HepG2 (cell line): ENCODE data around the gene FRMD5. TPM values are rescaled to one million over a fixed set of nuclear protein-coding genes. Genes with fewer than 3 reads are reported as not detected.

Source experiments
- ATAC-seq: fragments of 200-7000 bp; cut with Tn5 transposase; 3 replicates; pipeline ENCODE4 v1.9.1; 2020; ENCODE audit warnings: mild to moderate bottlenecking, moderate library complexity
- BruUV-seq: library from RNA; stranded (reverse); fragments of 400-500 nt; replicated peaks from 2 replicates; lab custom pipeline; 2021; lab: Mats Ljungman, UMichigan
- CTCF ChIA-PET: fragments of 300-600 bp; formaldehyde crosslinking; extraction: SDS; loops from one replicate; lab custom pipeline; 2021; ENCODE audit warnings: low total read pairs, inconsistent platforms, low intra/inter-chr PET ratio; lab: Yijun Ruan, JAX
- POLR2A ChIA-PET: fragments of 350-600 bp; sonication (Branson Sonifier 250); formaldehyde crosslinking; loops from one replicate; lab custom pipeline; 2020; ENCODE audit warnings: antibody characterized with exemption, inconsistent platforms; lab: Yijun Ruan, JAX
- DNase-seq: peaks from one replicate; pipeline ENCODE4 v3.0.0-alpha.2; 2015; ENCODE audit warnings: low spot score
- FAIRE-seq: peaks from 3 replicates; lab custom pipeline; 2011; peaks lifted over from hg19 to GRCh38; lab: Jason Lieb, UNC
- H2AFZ ChIP-seq: one replicate; pipeline ENCODE4 v1.6.1; 2011; ENCODE audit warnings: low read length, inconsistent platforms
- H3K27ac ChIP-seq: fragments of 300-600 bp; 3 replicates; pipeline ENCODE4 v1.8.0; 2011; ENCODE audit warnings: mixed run types, mild to moderate bottlenecking, mixed read lengths, low read length, inconsistent platforms; ENCODE audit not compliant: insufficient read depth; ENCODE audit errors: extremely low read length
- H3K27me3 ChIP-seq, 2 experiments: fragments of 200-600 bp in 1 of 2; 2 replicates in 1 of 2; 3 replicates in 1 of 2; pipeline versions ENCODE4 v1.6.0 to v1.8.0; 2011; ENCODE audit warnings: low read length in 2 of 2, mild to moderate bottlenecking in 2 of 2, moderate library complexity in 2 of 2, inconsistent platforms in 1 of 2; ENCODE audit not compliant: insufficient read depth in 2 of 2, control insufficient read depth in 1 of 2
- H3K36me3 ChIP-seq, 2 experiments: fragments of 200-600 bp in 1 of 2; replicated peaks in 1 of 2; 2 replicates in 1 of 2; 3 replicates in 1 of 2; pipeline versions ENCODE4 v1.5.1 to v1.8.0; 2011; ENCODE audit warnings: low read length in 2 of 2, inconsistent platforms in 1 of 2; ENCODE audit not compliant: insufficient read depth in 2 of 2, control insufficient read depth in 1 of 2
- H3K4me1 ChIP-seq: 2 replicates; pipeline ENCODE4 v1.5.1; 2012; ENCODE audit warnings: low read length, inconsistent platforms; ENCODE audit not compliant: insufficient read depth
- H3K4me2 ChIP-seq: 2 replicates; pipeline ENCODE4 v1.6.0; 2011; ENCODE audit warnings: low read depth, low read length, inconsistent platforms
- H3K4me3 ChIP-seq, 3 experiments: fragments of 200-600 bp in 1 of 3; sonication (generic), shearing (Covaris generic) in 1 of 3; replicated peaks in 1 of 3; 2 replicates each; pipeline ENCODE4 v1.5.1; 2011 to 2016; ENCODE audit warnings: low read length in 3 of 3, inconsistent platforms in 2 of 3, low read depth in 2 of 3, mild to moderate bottlenecking in 2 of 3, control low read depth in 1 of 3, mixed read lengths in 1 of 3; ENCODE audit not compliant: insufficient read depth in 1 of 3
- H3K79me2 ChIP-seq: one replicate; pipeline ENCODE4 v1.6.1; 2011; ENCODE audit warnings: low read length, inconsistent platforms; ENCODE audit not compliant: insufficient read depth
- H3K9ac ChIP-seq: 2 replicates; pipeline ENCODE4 v1.6.0; 2011; ENCODE audit warnings: mild to moderate bottlenecking, low read depth, low read length, inconsistent platforms; ENCODE audit not compliant: insufficient read depth
- H3K9me3 ChIP-seq: 2 replicates; pipeline ENCODE4 v1.5.1; 2012; ENCODE audit warnings: mild to moderate bottlenecking, low read length
- H4K20me1 ChIP-seq: 2 replicates; pipeline ENCODE4 v1.6.0; 2011; ENCODE audit warnings: inconsistent platforms, mild to moderate bottlenecking, low read length, moderate library complexity; ENCODE audit not compliant: insufficient read depth
- HDAC6 ChIP-seq: fragments of 200-600 bp; sonication (generic); IDR thresholded peaks from 2 replicates; pipeline ENCODE4 v1.7.0; 2017; ENCODE audit warnings: mild to moderate bottlenecking, antibody characterized with exemption, low read length, low read depth
- ZBTB7B ChIP-seq: sonication (generic); formaldehyde crosslinking; IDR thresholded peaks from 2 replicates; pipeline ENCODE4 v1.4.0; 2020; ENCODE audit warnings: missing genetic modification reagents
- ZNF121 ChIP-seq: sonication (generic); formaldehyde crosslinking; IDR thresholded peaks from 2 replicates; pipeline ENCODE4 v1.5.0; 2020; ENCODE audit warnings: mild to moderate bottlenecking, missing genetic modification reagents
- ZNF253 ChIP-seq: sonication (generic); formaldehyde crosslinking; IDR thresholded peaks from 2 replicates; pipeline ENCODE4 v1.8.0; 2022; ENCODE audit warnings: mild to moderate bottlenecking, missing genetic modification reagents, borderline replicate concordance
- ZNF292 ChIP-seq: sonication (generic); formaldehyde crosslinking; IDR thresholded peaks from 2 replicates; pipeline ENCODE4 v1.8.1; 2022; ENCODE audit warnings: mild to moderate bottlenecking, low read depth, missing genetic modification reagents, borderline replicate concordance
- ZNF354B ChIP-seq: sonication (generic); formaldehyde crosslinking; IDR thresholded peaks from 2 replicates; pipeline ENCODE4 v1.8.0; 2022; ENCODE audit warnings: mild to moderate bottlenecking, missing genetic modification reagents
- ZNF629 ChIP-seq: sonication (generic); formaldehyde crosslinking; conservative IDR thresholded peaks from 2 replicates; pipeline ENCODE4 v1.5.0; 2020; ENCODE audit warnings: missing genetic modification reagents
- WGBS: methylation state at CpG from one replicate; pipeline ENCODE4 v1.1.6; 2017; ENCODE audit warnings: low lambda C conversion rate; 5-methylcytosine and 5-hydroxymethylcytosine counted together
- in situ Hi-C: cut with HindIII; loops from 2 replicates; pipeline ENCODE4 v1.10.0; 2017; ENCODE audit warnings: low pct_unique_long_range_greater_than_20kb; ENCODE audit not compliant: extremely low pct_ligation_motif_present
- intact Hi-C: fragments of 100-400 bp; cut with micrococcal nuclease; formaldehyde crosslinking; loops from one replicate; pipeline ENCODE4 v1.10.0; 2022; ENCODE audit not compliant: unreplicated experiment
- polyA plus RNA-seq, 8 experiments: library from polyadenylated mRNA; depleted of rRNA in 3 of 8; stranded (reverse) in 7 of 8; unstranded in 1 of 8; fragments of >200 nt; fragmentation: Illumina TruSeq in 4 of 8; extraction: Trizol in 4 of 8; gene quantifications; 2 replicates each; pipeline versions ENCODE4 v1.2.1 to v1.2.3, GENCODE V29; 2011 to 2016; ENCODE audit warnings: low read depth in 4 of 8, missing spikeins in 1 of 8, mixed read lengths in 1 of 8; ENCODE audit not compliant: insufficient read depth in 1 of 8
- total RNA-seq, 5 experiments: library from RNA; depleted of rRNA; stranded (reverse); fragments of >200 nt; fragmentation: Illumina TruSeq; extraction: Trizol; gene quantifications; 2 replicates each; pipeline ENCODE4 v1.2.3, GENCODE V29; 2016; ENCODE audit warnings: low read depth in 1 of 5
- TF ChIP-seq, protein P1 (sequence below): sonication (generic); formaldehyde crosslinking; IDR thresholded peaks from 2 replicates; pipeline ENCODE4 v1.9.0; 2021; ENCODE audit warnings: missing genetic modification reagents, borderline replicate concordance
- TF ChIP-seq, protein P2 (sequence below): sonication (generic); formaldehyde crosslinking; IDR thresholded peaks from 2 replicates; pipeline ENCODE4 v1.4.0; 2020; ENCODE audit warnings: missing genetic modification reagents
- TF ChIP-seq, protein P3 (sequence below): sonication (generic); formaldehyde crosslinking; IDR thresholded peaks from 2 replicates; pipeline ENCODE4 v1.4.0; 2020; ENCODE audit warnings: missing genetic modification reagents
- TF ChIP-seq, protein P4 (sequence below): sonication (generic); formaldehyde crosslinking; IDR thresholded peaks from 2 replicates; pipeline ENCODE4 v1.4.0; 2020; ENCODE audit warnings: missing genetic modification reagents, low read depth, mild to moderate bottlenecking, borderline replicate concordance
- TF ChIP-seq, protein P5 (sequence below): sonication (generic); formaldehyde crosslinking; IDR thresholded peaks from 2 replicates; pipeline ENCODE4 v1.8.1; 2023; ENCODE audit warnings: mild to moderate bottlenecking, moderate library complexity, missing genetic modification reagents

Gene FRMD5
- total and polyA plus RNA-seq, 2 of the 13 experiments (the other 11 are each of a cell fraction or from before 2014, with no cell fraction given), result 0.93 to 1.5 TPM

DNA sequence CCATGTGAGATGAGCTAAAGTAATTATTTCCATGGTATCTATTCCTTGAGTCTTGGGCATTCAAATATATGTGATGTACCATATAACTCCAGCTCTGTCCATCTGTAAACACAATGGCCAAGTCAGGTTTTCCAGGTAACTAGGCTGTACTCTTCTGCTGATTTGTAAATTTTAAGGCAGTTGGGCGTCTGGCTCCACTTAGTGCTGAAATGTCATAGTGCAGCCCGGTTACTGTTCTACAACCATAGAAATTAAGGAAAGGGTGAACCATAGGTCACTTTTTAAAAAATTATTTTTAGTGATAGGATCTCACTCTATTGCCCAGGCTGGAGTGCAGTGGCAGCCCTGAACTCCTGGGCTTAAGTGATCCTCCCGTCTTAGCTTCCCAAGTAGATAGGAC is 48.8 kb upstream of the FRMD5 start (continued):
- TF ChIP-seq, protein P1, sequence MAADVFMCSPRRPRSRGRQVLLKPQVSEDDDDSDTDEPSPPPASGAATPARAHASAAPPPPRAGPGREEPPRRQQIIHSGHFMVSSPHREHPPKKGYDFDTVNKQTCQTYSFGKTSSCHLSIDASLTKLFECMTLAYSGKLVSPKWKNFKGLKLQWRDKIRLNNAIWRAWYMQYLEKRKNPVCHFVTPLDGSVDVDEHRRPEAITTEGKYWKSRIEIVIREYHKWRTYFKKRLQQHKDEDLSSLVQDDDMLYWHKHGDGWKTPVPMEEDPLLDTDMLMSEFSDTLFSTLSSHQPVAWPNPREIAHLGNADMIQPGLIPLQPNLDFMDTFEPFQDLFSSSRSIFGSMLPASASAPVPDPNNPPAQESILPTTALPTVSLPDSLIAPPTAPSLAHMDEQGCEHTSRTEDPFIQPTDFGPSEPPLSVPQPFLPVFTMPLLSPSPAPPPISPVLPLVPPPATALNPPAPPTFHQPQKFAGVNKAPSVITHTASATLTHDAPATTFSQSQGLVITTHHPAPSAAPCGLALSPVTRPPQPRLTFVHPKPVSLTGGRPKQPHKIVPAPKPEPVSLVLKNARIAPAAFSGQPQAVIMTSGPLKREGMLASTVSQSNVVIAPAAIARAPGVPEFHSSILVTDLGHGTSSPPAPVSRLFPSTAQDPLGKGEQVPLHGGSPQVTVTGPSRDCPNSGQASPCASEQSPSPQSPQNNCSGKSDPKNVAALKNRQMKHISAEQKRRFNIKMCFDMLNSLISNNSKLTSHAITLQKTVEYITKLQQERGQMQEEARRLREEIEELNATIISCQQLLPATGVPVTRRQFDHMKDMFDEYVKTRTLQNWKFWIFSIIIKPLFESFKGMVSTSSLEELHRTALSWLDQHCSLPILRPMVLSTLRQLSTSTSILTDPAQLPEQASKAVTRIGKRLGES (CRISPR knock-in tag), result no peak

DNA sequence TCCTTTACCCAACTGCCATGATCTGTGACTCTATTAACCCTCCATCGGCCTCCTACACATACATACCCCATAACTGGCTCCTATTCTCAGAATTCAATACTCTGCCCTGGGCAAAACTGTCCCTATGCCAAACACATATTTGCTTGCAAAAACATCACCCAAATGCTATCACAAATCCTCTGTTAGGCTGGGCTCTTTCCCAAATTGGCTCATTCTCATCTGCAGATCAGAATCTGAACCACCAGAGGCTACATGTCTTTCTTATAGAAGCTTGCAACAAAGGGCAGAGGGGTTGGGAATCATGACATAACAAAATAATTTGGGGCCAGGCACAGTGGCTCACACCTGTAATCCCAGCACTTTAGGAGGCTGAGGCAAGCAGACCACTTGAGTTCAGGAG is 48.1 kb upstream of the FRMD5 start:
- H2AFZ ChIP-seq, result no peak overlapping the region
- intact Hi-C loops (no loop called here), in situ Hi-C loops (no loop called here)
- CTCF ChIA-PET, result no interaction called here
- POLR2A ChIA-PET, result no interaction called here
- no peaks in the 10 kb centered on the region for H3K4me1 ChIP-seq
- no peaks in the 10 kb centered on the region for H3K27me3 ChIP-seq
- H3K9me3 ChIP-seq, result no peaks in the 10 kb centered on the region
- no peak for FAIRE-seq
- no peaks in the 10 kb centered on the region for H4K20me1 ChIP-seq
- no peak for ATAC-seq
- H3K27ac ChIP-seq, result no peak overlapping the region
- no peak overlapping the region for H3K9ac ChIP-seq
- no peak overlapping the region for H3K4me3 ChIP-seq
- no peak overlapping the region for H3K4me2 ChIP-seq
- no peaks in the 10 kb centered on the region for H3K36me3 ChIP-seq
- BruUV-seq, result no TSS peak
- 74% methylated on average over 1 of the region's 1 CpG for WGBS
- no peaks in the 10 kb centered on the region for H3K79me2 ChIP-seq
- no peak for DNase-seq
- no peak for TF ChIP-seq ZBTB7B (CRISPR knock-in tag)
- TF ChIP-seq ZNF292 (CRISPR knock-in tag), result no peak
- TF ChIP-seq, protein P2, sequence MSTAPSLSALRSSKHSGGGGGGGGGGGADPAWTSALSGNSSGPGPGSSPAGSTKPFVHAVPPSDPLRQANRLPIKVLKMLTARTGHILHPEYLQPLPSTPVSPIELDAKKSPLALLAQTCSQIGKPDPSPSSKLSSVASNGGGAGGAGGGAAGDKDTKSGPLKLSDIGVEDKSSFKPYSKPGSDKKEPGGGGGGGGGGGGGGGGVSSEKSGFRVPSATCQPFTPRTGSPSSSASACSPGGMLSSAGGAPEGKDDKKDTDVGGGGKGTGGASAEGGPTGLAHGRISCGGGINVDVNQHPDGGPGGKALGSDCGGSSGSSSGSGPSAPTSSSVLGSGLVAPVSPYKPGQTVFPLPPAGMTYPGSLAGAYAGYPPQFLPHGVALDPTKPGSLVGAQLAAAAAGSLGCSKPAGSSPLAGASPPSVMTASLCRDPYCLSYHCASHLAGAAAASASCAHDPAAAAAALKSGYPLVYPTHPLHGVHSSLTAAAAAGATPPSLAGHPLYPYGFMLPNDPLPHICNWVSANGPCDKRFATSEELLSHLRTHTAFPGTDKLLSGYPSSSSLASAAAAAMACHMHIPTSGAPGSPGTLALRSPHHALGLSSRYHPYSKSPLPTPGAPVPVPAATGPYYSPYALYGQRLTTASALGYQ (CRISPR knock-in tag), result no peak
- TF ChIP-seq, protein P3, sequence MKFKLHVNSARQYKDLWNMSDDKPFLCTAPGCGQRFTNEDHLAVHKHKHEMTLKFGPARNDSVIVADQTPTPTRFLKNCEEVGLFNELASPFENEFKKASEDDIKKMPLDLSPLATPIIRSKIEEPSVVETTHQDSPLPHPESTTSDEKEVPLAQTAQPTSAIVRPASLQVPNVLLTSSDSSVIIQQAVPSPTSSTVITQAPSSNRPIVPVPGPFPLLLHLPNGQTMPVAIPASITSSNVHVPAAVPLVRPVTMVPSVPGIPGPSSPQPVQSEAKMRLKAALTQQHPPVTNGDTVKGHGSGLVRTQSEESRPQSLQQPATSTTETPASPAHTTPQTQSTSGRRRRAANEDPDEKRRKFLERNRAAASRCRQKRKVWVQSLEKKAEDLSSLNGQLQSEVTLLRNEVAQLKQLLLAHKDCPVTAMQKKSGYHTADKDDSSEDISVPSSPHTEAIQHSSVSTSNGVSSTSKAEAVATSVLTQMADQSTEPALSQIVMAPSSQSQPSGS (CRISPR knock-in tag), result no peak
- no peak for TF ChIP-seq ZNF354B (CRISPR knock-in tag)
- TF ChIP-seq ZNF121 (CRISPR knock-in tag), result no peak
- no peak for TF ChIP-seq ZNF629
- TF ChIP-seq, protein P4, sequence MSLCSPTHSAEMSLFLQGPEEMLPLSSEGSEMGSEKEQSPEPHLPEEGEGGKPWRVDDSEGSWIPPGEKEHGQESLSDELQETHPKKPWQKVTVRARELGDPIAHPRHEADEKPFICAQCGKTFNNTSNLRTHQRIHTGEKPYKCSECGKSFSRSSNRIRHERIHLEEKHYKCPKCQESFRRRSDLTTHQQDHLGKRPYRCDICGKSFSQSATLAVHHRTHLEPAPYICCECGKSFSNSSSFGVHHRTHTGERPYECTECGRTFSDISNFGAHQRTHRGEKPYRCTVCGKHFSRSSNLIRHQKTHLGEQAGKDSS (CRISPR knock-in tag), result no peak
- TF ChIP-seq, protein P5, sequence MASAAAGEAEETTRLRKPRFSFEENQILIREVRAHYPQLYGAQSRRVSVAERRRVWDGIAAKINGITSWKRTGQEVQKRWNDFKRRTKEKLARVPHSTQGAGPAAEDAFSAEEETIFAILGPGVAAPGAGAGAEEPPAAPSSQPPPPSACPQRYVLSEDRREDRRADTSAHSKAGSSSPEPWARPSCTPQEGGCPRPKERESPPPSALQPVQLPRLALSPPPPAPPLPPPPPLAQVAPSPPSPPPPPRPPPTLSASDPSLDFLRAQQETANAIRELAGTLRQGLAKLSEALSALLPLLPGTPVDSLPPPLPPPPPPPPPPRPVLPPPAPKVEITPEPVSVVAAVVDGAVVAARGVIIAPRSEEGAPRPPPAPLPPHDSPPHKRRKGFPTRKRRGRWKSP (CRISPR knock-in tag), result no peak
- TF ChIP-seq HDAC6, result no peak
- no peak for TF ChIP-seq ZNF253 (CRISPR knock-in tag)
